Fibroblast of lung (primary cell): Measurements from ENCODE around the gene TUBGCP2. TPM values are rescaled to one million over a fixed set of nuclear protein-coding genes. Genes with fewer than 3 reads are reported as not detected.
A peak's percentile ranks its signal among the peaks of the same experiment; 100 is the strongest.

Experiments
- DNase-seq, 2 donors: peaks; one replicate each; pipeline versions ENCODE4 v3.0.0 to v3.0.0-alpha.2; 2010; ENCODE audit warnings: low read depth in 2 of 2
- H2AFZ ChIP-seq: 2 replicates; pipeline ENCODE4 v1.5.1; 2012; ENCODE audit warnings: low read length, control low read depth, inconsistent platforms
- H3K27ac ChIP-seq: 2 replicates; pipeline ENCODE4 v1.5.1; 2011; ENCODE audit warnings: low read length, control low read depth; ENCODE audit not compliant: insufficient read depth
- H3K27me3 ChIP-seq: 2 replicates; pipeline ENCODE4 v1.5.1; 2011; ENCODE audit warnings: mild to moderate bottlenecking, low read length; ENCODE audit not compliant: control insufficient read depth, insufficient read depth
- H3K36me3 ChIP-seq: 2 replicates; pipeline ENCODE4 v1.5.1; 2011; ENCODE audit warnings: low read length; ENCODE audit not compliant: control insufficient read depth, insufficient read depth
- H3K4me1 ChIP-seq: 2 replicates; pipeline ENCODE4 v1.5.1; 2011; ENCODE audit warnings: low read length; ENCODE audit not compliant: control insufficient read depth, insufficient read depth; ENCODE audit errors: extremely low read depth
- H3K4me2 ChIP-seq: 2 replicates; pipeline ENCODE4 v1.5.1; 2011; ENCODE audit warnings: low read length, control low read depth; ENCODE audit not compliant: insufficient read depth; ENCODE audit errors: extremely low read depth
- H3K4me3 ChIP-seq, 4 experiments: fragments of 200-600 bp in 1 of 4; sonication (generic) in 1 of 4; replicated peaks in 1 of 4; 2 replicates each; pipeline ENCODE4 v1.5.1; 2011 to 2016; ENCODE audit warnings: low read length in 4 of 4, low read depth in 3 of 4, mild to moderate bottlenecking in 3 of 4, control low read depth in 2 of 4, inconsistent platforms in 1 of 4, mixed read lengths in 1 of 4; ENCODE audit not compliant: insufficient read depth in 1 of 4; ENCODE audit errors: control extremely low read depth in 1 of 4
- H3K79me2 ChIP-seq: 2 replicates; pipeline ENCODE4 v1.5.1; 2012; ENCODE audit warnings: mild to moderate bottlenecking, low read length, inconsistent platforms; ENCODE audit not compliant: control insufficient read depth, insufficient read depth
- H3K9ac ChIP-seq: 2 replicates; pipeline ENCODE4 v1.5.1; 2011; ENCODE audit warnings: mild to moderate bottlenecking, low read length, control low read depth; ENCODE audit not compliant: insufficient read depth
- H3K9me3 ChIP-seq: 2 replicates; pipeline ENCODE4 v1.5.1; 2012; ENCODE audit warnings: low read depth, low read length; ENCODE audit not compliant: control insufficient read depth, insufficient read depth
- H4K20me1 ChIP-seq: 2 replicates; pipeline ENCODE4 v1.5.1; 2011; ENCODE audit warnings: low read length; ENCODE audit not compliant: control insufficient read depth, insufficient read depth; ENCODE audit errors: extremely low read depth
- CTCF ChIP-seq, 2 donors: IDR thresholded peaks in 1 of 2; conservative IDR thresholded peaks in 1 of 2; 1 replicate in 1 of 2; 2 replicates in 1 of 2; pipeline ENCODE4 v1.5.1; 2011 to 2012; ENCODE audit warnings: low read length in 2 of 2, control low read depth in 1 of 2, inconsistent platforms in 1 of 2, low read depth in 1 of 2, mild to moderate bottlenecking in 1 of 2
- EZH2 ChIP-seq: IDR thresholded peaks from 2 replicates; pipeline ENCODE4 v1.5.1; 2012; ENCODE audit warnings: low read length, control low read depth, mild to moderate bottlenecking; ENCODE audit errors: missing control alignments
- polyA plus RNA-seq, 2 donors: library from polyadenylated mRNA; depleted of rRNA in 1 of 2; stranded (reverse) in 1 of 2; unstranded in 1 of 2; fragments of >200 nt; gene quantifications; 2 replicates each; pipeline ENCODE4 v1.2.1, GENCODE V29; 2011 to 2012; ENCODE audit warnings: missing spikeins in 1 of 2
- total RNA-seq: library from RNA; depleted of rRNA; stranded (reverse); fragments of >200 nt; gene quantifications from 2 replicates; pipeline ENCODE4 v1.2.1, GENCODE V29; 2014

The TUBGCP2 gene
- total and polyA plus RNA-seq, 2 donors (not counting 1 experiment from before 2014, with no cell fraction given) = 31.0 to 60.8 TPM

- Histone ChIP-seq H3K9ac (no peak overlapping the region), H3K27me3 (peaks cover 24% of the 10 kb centered on the region)
- no peak for TF ChIP-seq CTCF (conservative IDR thresholded peaks at IDR 0.05 in 1 of 2, IDR thresholded peaks at IDR 0.05 in 1 of 2; ENCODE audit: low read depth in 1 of 2, low read length in 2 of 2)
- TF ChIP-seq EZH2 = no peak
These were observed 20.0 kb upstream of the TUBGCP2 start for GRCh38 chr10:133328358-133329343.

GRCh38 chr10:133327651-133328357 is 19.1 kb upstream of the TUBGCP2 start:
- H3K27me3 ChIP-seq = peaks cover 22% of the 10 kb centered on the region
- peak in 1 of 2 donors; percentile 36 for DNase-seq
- TF ChIP-seq EZH2 (no peak), CTCF (conservative IDR thresholded peaks at IDR 0.05 in 1 of 2, IDR thresholded peaks at IDR 0.05 in 1 of 2; ENCODE audit: low read depth in 1 of 2, low read length in 2 of 2) (no peak)
- no peak overlapping the region for H2AFZ ChIP-seq
- no peak overlapping the region for H3K9ac ChIP-seq
- no peaks in the 10 kb centered on the region for H3K79me2 ChIP-seq
- no peaks in the 10 kb centered on the region for H4K20me1 ChIP-seq
- H3K4me3 ChIP-seq = no peak overlapping the region
- H3K27ac ChIP-seq = no peak overlapping the region
- H3K4me2 ChIP-seq = no peak overlapping the region
- H3K36me3 ChIP-seq = no peaks in the 10 kb centered on the region
- no peaks in the 10 kb centered on the region for H3K9me3 ChIP-seq
- peaks cover 9% of the 10 kb centered on the region for H3K4me1 ChIP-seq

More at GRCh38 chr10:133328358-133329343, 20.0 kb upstream of the TUBGCP2 start:
- H4K20me1 ChIP-seq = no peaks in the 10 kb centered on the region
- no peak overlapping the region for H2AFZ ChIP-seq
- no peaks in the 10 kb centered on the region for H3K79me2 ChIP-seq
- H3K27ac ChIP-seq = no peak overlapping the region
- no peak overlapping the region for H3K4me2 ChIP-seq
- H3K4me1 ChIP-seq = peaks cover 9% of the 10 kb centered on the region
- DNase-seq = no peak
- H3K36me3 ChIP-seq = no peaks in the 10 kb centered on the region
- H3K9me3 ChIP-seq = no peaks in the 10 kb centered on the region
- no peak overlapping the region for H3K4me3 ChIP-seq
